ENCODE results near the gene STXBP2. TPM values are rescaled to one million over a fixed set of nuclear protein-coding genes. Genes with fewer than 3 reads are reported as not detected.
A peak's percentile ranks its signal among the peaks of the same experiment; 100 is the strongest.
"Not testable (repeated sequence)": the region's sequence is repeated elsewhere in the genome, so short reads cannot be mapped to it uniquely, and the experiment has no call there.

Gene STXBP2
- total RNA-seq, 1 experiment from 2014 or later, result 0.20 TPM

GRCh38 chr19:7628589-7629311, 8.2 kb upstream of the STXBP2 start:
- in situ Hi-C loops (cut with HindIII; ENCODE audit: low sequenced_read_pairs), result no loop called here
- DNase-seq (ENCODE audit: low spot score), result no peak

- in situ Hi-C loops (cut with HindIII; ENCODE audit: low sequenced_read_pairs), result no loop called here
- DNase-seq (ENCODE audit: low spot score), result peak; percentile 99
Measured at GRCh38 chr19:7629347-7630054, 7.4 kb upstream of the STXBP2 start, which contains the start of the genes PET100 and XAB2. Gene PET100, plus strand, starts transcription at chr19:7629793. Its CDS starts 41 bp downstream, at chr19:7629834. Gene XAB2, minus strand, starts transcription at chr19:7629545. Its CDS starts 18 bp downstream, at chr19:7629527.

GRCh38 chr19:7631577-7631976, 5.3 kb upstream of the STXBP2 start:
- in situ Hi-C loops (cut with HindIII; ENCODE audit: low sequenced_read_pairs), result no loop called here
- no peak for DNase-seq (ENCODE audit: low spot score)

DNA sequence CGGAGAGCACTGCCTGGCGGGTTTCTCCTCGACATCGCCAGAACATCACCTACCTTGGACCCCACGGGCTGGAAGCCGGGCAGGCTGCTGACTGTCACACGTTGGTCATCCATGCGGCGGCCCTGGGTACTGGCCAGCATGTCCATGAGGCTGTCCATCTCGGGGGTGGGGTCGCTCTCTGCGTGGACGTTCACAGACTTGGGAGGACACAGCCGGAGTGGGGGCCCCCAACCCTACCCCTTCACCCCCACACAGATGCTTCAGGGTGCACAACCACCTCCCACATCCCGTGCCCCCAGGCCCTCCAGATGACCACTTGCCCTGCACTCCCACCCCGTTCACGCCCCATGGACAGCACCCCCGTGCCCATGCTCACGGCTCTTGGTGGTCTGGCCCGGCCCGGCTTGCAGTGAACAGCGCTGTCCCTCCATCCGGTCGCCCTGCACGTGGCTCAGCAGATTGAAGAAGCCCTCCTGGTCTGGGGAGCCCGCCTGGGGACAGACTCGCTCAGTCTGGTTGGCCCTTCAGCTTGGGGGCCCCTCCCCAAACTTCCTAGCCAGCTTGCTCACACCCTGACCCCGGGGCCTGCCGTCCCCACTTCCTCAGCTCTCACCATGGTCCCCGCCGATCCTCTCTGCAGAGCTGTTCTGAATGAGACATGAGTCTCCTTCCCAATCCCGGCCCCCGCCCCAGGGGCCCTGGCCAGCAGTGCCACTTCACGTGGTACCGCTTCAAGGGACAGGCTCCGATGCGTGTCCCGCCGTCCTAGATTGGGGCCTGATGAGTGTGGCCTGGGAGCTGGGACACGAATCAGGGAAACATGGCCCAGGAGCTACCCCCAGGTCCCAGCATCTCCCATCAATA, 4.3 kb upstream of the STXBP2 start:
- DNase-seq (ENCODE audit: low spot score), result no peak
- in situ Hi-C loops (cut with HindIII; ENCODE audit: low sequenced_read_pairs), result no loop called here

GRCh38 chr19:7633698-7634097, 3.2 kb upstream of the STXBP2 start, which contains the start of gene PCP2:
Gene PCP2, minus strand, starts transcription at chr19:7633719. Its CDS starts 262 bp downstream, at chr19:7633457.
- in situ Hi-C loops (cut with HindIII; ENCODE audit: low sequenced_read_pairs), result no loop called here

GRCh38 chr19:7635670-7636069, 1.2 kb upstream of the STXBP2 start:
- in situ Hi-C loops (cut with HindIII; ENCODE audit: low sequenced_read_pairs), result no loop called here

More at GRCh38 chr19:7633698-7634097, 3.2 kb upstream of the STXBP2 start, which contains the start of gene PCP2:
- no peak for DNase-seq (ENCODE audit: low spot score)

GRCh38 chr19:7636317-7636690, 606 bp upstream of the STXBP2 start:
- DNase-seq (ENCODE audit: low spot score), result no peak
- in situ Hi-C loops (cut with HindIII; ENCODE audit: low sequenced_read_pairs), result no loop called here

More at GRCh38 chr19:7635670-7636069, 1.2 kb upstream of the STXBP2 start:
- no peak for DNase-seq (ENCODE audit: low spot score)

GRCh38 chr19:7637374-7638256, 705 bp downstream of the STXBP2 start:
- in situ Hi-C loops (cut with HindIII; ENCODE audit: low sequenced_read_pairs), result no loop called here
- no peak for DNase-seq (ENCODE audit: low spot score)

DNA sequence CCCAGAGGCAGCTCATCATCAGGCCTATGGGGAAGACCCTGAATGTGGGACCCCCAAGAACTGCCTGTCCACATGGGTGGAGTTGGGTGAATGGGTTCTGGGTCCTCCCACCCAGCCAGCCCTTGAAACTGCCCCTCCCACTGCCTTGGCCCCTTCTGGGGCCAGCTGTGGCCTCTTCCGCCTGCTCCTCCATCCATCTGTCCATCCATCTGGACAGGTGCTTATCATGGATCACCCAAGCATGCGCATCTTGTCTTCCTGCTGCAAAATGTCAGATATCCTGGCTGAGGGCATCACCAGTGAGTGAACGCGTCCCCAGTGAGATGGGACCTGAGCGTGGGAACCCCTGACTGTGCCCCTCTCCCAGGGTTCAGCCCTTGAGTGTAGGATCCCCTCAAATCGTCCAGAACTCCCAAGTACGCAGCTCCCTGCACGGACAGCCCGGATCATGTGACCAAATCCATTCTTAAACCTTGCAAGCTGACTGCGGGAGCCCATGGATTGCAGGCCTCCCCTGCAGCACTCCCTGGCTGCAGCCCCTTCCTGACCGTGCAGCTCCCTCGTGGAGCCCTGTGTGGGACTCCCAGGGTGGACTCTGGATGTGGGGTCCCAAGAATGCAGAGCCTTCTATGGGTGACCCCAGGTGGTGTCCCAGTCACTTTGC, 2.0 kb downstream of the STXBP2 start:
- no peak for DNase-seq (ENCODE audit: low spot score)
- in situ Hi-C loops (cut with HindIII; ENCODE audit: low sequenced_read_pairs), result no loop called here

DNA sequence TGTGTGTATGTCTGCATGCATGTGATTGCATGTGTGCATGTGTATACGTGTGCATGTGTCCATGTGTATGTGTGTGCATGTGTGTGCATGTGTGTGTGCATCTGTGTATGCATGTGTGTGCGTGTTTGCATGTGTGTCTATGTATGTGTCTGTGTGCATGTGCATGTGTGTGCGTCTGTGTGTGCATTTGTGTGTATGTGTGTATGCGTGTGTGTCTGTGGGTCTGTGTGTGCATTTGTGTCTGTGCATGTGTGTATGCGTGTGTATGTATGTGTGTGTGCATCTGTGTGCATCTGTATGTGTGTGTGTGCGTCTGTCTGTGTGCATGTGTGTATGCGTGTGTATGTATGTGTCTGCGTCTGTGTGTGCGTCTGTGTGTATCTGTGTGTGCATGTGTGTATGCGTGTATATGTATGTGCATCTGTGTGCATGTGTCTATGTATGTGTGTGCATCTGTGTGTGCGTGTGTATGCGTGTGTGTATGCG, 3.0 kb downstream of the STXBP2 start:
- DNase-seq (ENCODE audit: low spot score), result no peak
- in situ Hi-C loops (cut with HindIII; ENCODE audit: low sequenced_read_pairs), result no loop called here

DNA sequence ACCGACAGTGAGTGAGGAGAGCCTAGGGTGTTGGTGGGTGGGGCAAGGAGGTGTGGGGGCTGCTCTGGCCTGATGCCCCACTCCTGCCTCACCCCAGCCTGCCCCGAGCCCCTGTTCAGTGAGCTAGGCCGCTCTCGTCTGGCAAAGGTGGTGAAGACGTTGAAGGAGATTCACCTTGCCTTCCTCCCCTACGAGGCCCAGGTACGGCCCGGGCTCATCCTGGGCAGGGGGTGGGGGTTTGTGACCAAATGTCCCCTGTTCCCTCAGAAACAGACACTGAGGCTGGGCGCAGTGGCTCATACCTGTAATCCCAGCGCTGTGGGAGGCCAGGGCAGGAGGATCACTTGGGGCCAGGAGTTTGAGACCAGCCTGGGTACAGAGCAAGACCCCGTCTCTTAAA, 3.9 kb downstream of the STXBP2 start:
- in situ Hi-C loops (cut with HindIII; ENCODE audit: low sequenced_read_pairs), result no loop called here
- DNase-seq (ENCODE audit: low spot score), result no peak

- in situ Hi-C loops (cut with HindIII; ENCODE audit: low sequenced_read_pairs), result no loop called here
- DNase-seq (ENCODE audit: low spot score), result no peak
Measured at GRCh38 chr19:7641290-7642276, 4.7 kb downstream of the STXBP2 start.

DNA sequence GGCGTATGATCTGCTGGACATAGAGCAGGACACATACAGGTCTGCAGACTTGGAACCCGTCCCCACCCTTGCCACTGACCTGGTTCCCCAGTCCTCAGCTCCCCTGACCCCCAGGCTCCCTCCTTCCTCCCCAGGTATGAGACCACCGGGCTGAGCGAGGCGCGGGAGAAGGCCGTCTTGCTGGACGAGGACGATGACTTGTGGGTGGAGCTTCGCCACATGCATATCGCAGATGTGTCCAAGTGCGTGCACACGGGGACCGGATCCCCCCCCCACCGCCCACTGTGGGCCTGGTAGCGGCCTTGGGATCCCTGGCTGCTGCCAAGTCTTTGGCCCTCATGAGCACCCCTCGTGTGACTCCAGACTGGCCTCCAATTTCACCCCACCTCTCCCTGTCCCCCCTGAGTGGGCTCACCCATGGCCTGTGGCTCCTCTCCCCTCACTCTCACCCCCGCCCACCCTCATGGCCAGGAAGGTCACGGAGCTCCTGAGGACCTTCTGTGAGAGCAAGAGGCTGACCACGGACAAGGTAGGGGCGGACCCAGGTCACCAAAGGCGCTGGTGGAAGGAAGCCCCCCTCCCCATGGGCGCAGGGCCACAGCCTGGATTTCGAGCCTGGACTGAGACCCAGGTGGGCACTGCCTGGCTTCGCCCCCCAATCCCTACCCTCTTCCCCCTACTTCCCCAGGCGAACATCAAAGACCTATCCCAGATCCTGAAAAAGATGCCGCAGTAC, 5.6 kb downstream of the STXBP2 start:
- in situ Hi-C loops (cut with HindIII; ENCODE audit: low sequenced_read_pairs), result no loop called here
- DNase-seq (ENCODE audit: low spot score), result no peak

DNA sequence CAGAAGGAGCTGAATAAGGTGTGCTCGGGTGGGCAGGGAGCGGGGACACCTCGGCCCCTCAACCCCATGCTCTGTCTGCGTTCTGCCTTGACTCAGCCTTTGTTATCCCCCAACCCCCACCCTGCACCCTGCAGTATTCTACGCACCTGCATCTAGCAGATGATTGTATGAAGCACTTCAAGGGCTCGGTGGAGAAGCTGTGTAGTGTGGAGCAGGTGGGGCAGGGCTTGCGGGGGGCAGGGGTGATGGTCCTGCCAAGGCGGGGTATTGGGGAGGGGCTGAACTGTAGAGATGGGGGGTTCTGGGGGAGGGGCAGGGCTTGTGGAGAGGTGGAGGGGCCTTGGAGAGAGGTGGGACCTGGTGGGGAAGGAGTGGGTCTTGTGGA, 6.1 kb downstream of the STXBP2 start:
- DNase-seq (ENCODE audit: low spot score), result no peak
- in situ Hi-C loops (cut with HindIII; ENCODE audit: low sequenced_read_pairs), result no loop called here

GRCh38 chr19:7643629-7644549, 7.0 kb downstream of the STXBP2 start:
- in situ Hi-C loops (cut with HindIII; ENCODE audit: low sequenced_read_pairs); DNase-seq (ENCODE audit: low spot score): not testable (repeated sequence)

Measured in G401 (cell line).